HG03196 (cell line): ENCODE results near the gene MTOR.
"Not testable (repeated sequence)": the region's sequence is repeated elsewhere in the genome, so short reads cannot be mapped to it uniquely, and the experiment has no call there.

Experiments
- ATAC-seq: cut with Tn5 transposase; IDR thresholded peaks from one replicate; pipeline ENCODE4 v1.9.1; 2021; ENCODE audit not compliant: unreplicated experiment

Gene MTOR

GRCh38 chr1:11262171-11263049 is at the start of gene MTOR:
MTOR (minus strand) TSS chr1:11262551; CDS start chr1:11259409, 3,142 bp downstream.
- ATAC-seq: peak; percentile 97

- no peak for ATAC-seq
These were observed 47.0 kb upstream of the MTOR start for GRCh38 chr1:11309385-11309784.

GRCh38 chr1:11308699-11309224 is 46.4 kb upstream of the MTOR start:
- ATAC-seq: no peak

GRCh38 chr1:11307852-11308251 is 45.5 kb upstream of the MTOR start:
- ATAC-seq: no peak

GRCh38 chr1:11305516-11305915 is 43.2 kb upstream of the MTOR start:
- not testable (repeated sequence) for ATAC-seq

- no peak for ATAC-seq
These were observed 40.0 kb upstream of the MTOR start for GRCh38 chr1:11302366-11302765.

GRCh38 chr1:11301601-11302000 is 39.2 kb upstream of the MTOR start:
- no peak for ATAC-seq

GRCh38 chr1:11299225-11299574 is 36.8 kb upstream of the MTOR start:
- no peak for ATAC-seq

GRCh38 chr1:11298390-11299224 is 36.3 kb upstream of the MTOR start:
- ATAC-seq: no peak

GRCh38 chr1:11297774-11298173 is 35.4 kb upstream of the MTOR start:
- not testable (repeated sequence) for ATAC-seq

- no peak for ATAC-seq
These were observed 33.6 kb upstream of the MTOR start for GRCh38 chr1:11295905-11296304.

GRCh38 chr1:11294951-11295350 is 32.6 kb upstream of the MTOR start:
- no peak for ATAC-seq

GRCh38 chr1:11293856-11294255 is 31.5 kb upstream of the MTOR start:
- ATAC-seq: no peak

GRCh38 chr1:11291049-11291448 is 28.7 kb upstream of the MTOR start:
- ATAC-seq: no peak

GRCh38 chr1:11289064-11289463 is 26.7 kb upstream of the MTOR start:
- no peak for ATAC-seq

- ATAC-seq: no peak
These were observed 24.5 kb upstream of the MTOR start for GRCh38 chr1:11286735-11287410.

- no peak for ATAC-seq
These were observed 23.8 kb upstream of the MTOR start for GRCh38 chr1:11285883-11286734.

GRCh38 chr1:11284784-11285183 is 22.4 kb upstream of the MTOR start:
- no peak for ATAC-seq

- ATAC-seq: no peak
These were observed 20.8 kb upstream of the MTOR start for GRCh38 chr1:11283151-11283550.
